Measurements from ENCODE around the gene MICU2.

DNA sequence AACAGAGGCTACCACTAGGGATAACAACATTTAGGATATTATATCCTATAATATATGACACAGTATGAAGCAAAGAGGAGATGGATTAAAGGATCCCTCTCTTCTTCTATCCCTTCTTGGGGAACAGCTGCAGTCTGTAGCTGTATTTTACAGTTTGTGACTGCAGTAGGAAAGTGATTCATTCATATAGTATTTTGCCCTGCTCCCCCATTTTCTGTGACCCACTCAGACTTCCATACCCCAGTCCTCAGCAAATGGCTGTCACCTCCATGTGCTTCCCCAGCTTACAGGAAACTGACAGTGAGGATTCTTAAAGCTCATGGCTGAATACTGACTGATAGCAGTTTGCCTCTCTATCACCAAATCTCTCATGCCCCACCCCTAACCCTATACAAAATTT lies 27.5 kb downstream of the MICU2 start:
- no peak for TF ChIP-seq POLR2A (IDR thresholded peaks at IDR 0.05; ENCODE audit: low read depth, low read length)
- no peak for TF ChIP-seq RFX5 (IDR thresholded peaks at IDR 0.05; ENCODE audit: low read depth, low read length)
- TF ChIP-seq, protein P1, sequence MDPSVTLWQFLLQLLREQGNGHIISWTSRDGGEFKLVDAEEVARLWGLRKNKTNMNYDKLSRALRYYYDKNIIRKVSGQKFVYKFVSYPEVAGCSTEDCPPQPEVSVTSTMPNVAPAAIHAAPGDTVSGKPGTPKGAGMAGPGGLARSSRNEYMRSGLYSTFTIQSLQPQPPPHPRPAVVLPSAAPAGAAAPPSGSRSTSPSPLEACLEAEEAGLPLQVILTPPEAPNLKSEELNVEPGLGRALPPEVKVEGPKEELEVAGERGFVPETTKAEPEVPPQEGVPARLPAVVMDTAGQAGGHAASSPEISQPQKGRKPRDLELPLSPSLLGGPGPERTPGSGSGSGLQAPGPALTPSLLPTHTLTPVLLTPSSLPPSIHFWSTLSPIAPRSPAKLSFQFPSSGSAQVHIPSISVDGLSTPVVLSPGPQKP (IDR thresholded peaks at IDR 0.05; ENCODE audit: borderline replicate concordance, low read depth, low read length): no peak
- TF ChIP-seq, protein P2, sequence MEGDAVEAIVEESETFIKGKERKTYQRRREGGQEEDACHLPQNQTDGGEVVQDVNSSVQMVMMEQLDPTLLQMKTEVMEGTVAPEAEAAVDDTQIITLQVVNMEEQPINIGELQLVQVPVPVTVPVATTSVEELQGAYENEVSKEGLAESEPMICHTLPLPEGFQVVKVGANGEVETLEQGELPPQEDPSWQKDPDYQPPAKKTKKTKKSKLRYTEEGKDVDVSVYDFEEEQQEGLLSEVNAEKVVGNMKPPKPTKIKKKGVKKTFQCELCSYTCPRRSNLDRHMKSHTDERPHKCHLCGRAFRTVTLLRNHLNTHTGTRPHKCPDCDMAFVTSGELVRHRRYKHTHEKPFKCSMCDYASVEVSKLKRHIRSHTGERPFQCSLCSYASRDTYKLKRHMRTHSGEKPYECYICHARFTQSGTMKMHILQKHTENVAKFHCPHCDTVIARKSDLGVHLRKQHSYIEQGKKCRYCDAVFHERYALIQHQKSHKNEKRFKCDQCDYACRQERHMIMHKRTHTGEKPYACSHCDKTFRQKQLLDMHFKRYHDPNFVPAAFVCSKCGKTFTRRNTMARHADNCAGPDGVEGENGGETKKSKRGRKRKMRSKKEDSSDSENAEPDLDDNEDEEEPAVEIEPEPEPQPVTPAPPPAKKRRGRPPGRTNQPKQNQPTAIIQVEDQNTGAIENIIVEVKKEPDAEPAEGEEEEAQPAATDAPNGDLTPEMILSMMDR (conservative IDR thresholded peaks at IDR 0.05; ENCODE audit: low read depth, low read length): no peak
- no peak for TF ChIP-seq CEBPB (IDR thresholded peaks at IDR 0.05; ENCODE audit: low read depth, low read length)
- TF ChIP-seq RAD21 (IDR thresholded peaks at IDR 0.05; ENCODE audit: low read length): no peak
- TF ChIP-seq MAFK (IDR thresholded peaks at IDR 0.05; ENCODE audit: low read depth, low read length): no peak
- TF ChIP-seq FOS (IDR thresholded peaks at IDR 0.05; ENCODE audit: low read depth, low read length): no peak
- TF ChIP-seq SMC3 (IDR thresholded peaks at IDR 0.05; ENCODE audit: low read depth, low read length): no peak
- TF ChIP-seq MXI1 (IDR thresholded peaks at IDR 0.05; ENCODE audit: borderline replicate concordance, low read depth, low read length): no peak
- no peak for TF ChIP-seq BHLHE40 (IDR thresholded peaks at IDR 0.05; ENCODE audit: low read depth, low read length)
- TF ChIP-seq, protein P3, sequence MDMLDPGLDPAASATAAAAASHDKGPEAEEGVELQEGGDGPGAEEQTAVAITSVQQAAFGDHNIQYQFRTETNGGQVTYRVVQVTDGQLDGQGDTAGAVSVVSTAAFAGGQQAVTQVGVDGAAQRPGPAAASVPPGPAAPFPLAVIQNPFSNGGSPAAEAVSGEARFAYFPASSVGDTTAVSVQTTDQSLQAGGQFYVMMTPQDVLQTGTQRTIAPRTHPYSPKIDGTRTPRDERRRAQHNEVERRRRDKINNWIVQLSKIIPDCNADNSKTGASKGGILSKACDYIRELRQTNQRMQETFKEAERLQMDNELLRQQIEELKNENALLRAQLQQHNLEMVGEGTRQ (IDR thresholded peaks at IDR 0.05; ENCODE audit: low read depth, low read length): no peak
- TF ChIP-seq CHD1 (IDR thresholded peaks at IDR 0.05; ENCODE audit: low read depth, low read length): no peak
- TF ChIP-seq RCOR1 (IDR thresholded peaks at IDR 0.05; ENCODE audit: insufficient replicate concordance, low read length): no peak

Data from IMR-90 (cell line).